ENCODE measurements around the gene CEACAM21.
A peak's percentile ranks its signal among the peaks of the same experiment; 100 is the strongest.

Gene CEACAM21

GRCh38 chr19:41620171-41620570 lies 44.2 kb downstream of the CEACAM21 start:
- no peak for DNase-seq

- DNase-seq: no peak
Observed at GRCh38 chr19:41621226-41621625, 45.3 kb downstream of the CEACAM21 start.

GRCh38 chr19:41621654-41622053 lies 45.7 kb downstream of the CEACAM21 start:
- no peak for DNase-seq

- no peak for DNase-seq
Observed at GRCh38 chr19:41623360-41623759, 47.4 kb downstream of the CEACAM21 start.

GRCh38 chr19:41624515-41624914 lies 48.5 kb downstream of the CEACAM21 start:
- DNase-seq: no peak

GRCh38 chr19:41624937-41625336 lies 49.0 kb downstream of the CEACAM21 start:
- DNase-seq: no peak

GRCh38 chr19:41626278-41626677 lies 50.3 kb downstream of the CEACAM21 start:
- no peak for DNase-seq

- DNase-seq: peak in 4 of 14 donors; percentile 0 to 15 (median 6)
Observed at GRCh38 chr19:41626877-41627276, 50.9 kb downstream of the CEACAM21 start, which contains the start of gene CEACAM4. CEACAM4 (minus strand) TSS chr19:41627074; CDS start chr19:41626963, 111 bp downstream.

- DNase-seq: no peak
Observed at GRCh38 chr19:41627966-41628675, 52.2 kb downstream of the CEACAM21 start.
